GM10266 (cell line): ENCODE data around the gene TREM1.

Source experiments
- DNase-seq: peaks from one replicate; pipeline ENCODE4 v3.0.0; 2012; ENCODE audit errors: extremely low spot score
- TF ChIP-seq, protein P1 (sequence below): IDR thresholded peaks from 2 replicates; pipeline ENCODE4 v1.5.1; 2012; ENCODE audit warnings: mild to moderate bottlenecking, low read depth; ENCODE audit not compliant: control insufficient read depth, insufficient read depth; ENCODE audit errors: missing control alignments

TREM1 gene

DNA sequence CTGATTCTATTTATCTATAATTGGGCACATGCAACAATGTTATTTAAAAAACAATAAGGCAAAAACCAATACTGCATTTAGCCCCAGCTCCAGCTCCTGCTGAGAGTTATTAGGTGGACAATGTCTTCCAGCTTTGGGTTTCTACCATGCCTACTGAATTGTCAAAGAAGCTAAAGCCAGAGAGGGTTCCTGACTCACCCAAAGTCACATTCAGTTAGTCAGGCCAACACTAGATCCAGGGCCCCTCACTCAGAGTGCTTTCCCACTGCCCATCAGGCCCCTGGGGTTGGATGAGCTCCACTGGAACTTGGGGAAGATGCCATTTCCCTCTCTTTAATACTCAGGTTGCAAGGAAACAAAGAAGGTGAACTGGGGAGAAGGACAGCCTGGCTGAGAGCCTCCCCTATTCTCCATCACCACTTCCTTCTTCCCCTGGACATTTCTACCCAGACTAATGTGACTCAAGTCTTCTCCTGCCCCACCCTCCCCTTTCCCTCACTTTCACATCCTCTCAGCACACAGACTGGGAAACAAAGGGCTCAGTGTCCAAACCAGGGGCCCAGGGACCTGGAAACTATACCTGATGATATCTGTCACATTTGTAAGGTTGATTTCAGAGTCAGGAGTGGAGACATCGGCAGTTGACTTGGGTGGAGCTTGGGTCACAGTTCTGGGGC lies 6.0 kb downstream of the TREM1 start:
- DNase-seq = no peak
- TF ChIP-seq, protein P1, sequence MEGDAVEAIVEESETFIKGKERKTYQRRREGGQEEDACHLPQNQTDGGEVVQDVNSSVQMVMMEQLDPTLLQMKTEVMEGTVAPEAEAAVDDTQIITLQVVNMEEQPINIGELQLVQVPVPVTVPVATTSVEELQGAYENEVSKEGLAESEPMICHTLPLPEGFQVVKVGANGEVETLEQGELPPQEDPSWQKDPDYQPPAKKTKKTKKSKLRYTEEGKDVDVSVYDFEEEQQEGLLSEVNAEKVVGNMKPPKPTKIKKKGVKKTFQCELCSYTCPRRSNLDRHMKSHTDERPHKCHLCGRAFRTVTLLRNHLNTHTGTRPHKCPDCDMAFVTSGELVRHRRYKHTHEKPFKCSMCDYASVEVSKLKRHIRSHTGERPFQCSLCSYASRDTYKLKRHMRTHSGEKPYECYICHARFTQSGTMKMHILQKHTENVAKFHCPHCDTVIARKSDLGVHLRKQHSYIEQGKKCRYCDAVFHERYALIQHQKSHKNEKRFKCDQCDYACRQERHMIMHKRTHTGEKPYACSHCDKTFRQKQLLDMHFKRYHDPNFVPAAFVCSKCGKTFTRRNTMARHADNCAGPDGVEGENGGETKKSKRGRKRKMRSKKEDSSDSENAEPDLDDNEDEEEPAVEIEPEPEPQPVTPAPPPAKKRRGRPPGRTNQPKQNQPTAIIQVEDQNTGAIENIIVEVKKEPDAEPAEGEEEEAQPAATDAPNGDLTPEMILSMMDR = no peak

DNA sequence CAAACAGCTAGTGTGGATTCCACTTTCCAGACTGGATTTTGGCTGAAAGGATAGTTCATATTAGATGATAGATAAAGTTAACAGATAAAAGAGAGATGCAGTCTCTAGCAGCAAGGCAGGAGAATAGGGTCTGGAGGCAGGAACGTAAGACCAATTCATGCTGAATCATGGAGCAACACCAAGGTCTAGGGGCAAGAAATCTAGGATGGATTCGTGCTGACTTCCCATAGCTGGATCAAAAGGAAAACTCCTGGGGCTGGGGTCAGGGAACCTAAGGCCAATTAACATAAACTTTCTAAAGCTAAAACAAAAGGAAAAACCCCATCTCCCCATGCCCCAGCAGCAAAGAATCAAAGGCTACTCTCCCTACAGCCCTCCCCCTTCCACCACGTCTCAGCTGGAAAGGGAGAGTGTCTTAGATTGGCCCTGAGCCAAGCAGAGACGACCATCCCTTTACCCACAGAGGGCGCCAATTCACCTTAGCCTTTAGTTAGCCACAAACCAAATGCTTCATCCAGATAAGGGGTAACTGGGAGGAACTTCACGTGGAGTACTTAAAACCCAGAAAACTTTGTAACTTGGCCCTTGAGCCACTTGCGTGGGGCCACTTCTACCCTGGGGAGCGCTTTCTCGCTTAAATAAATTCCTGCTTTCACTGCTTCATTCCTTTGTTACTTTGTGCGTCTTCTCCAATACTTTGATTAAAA lies 7.6 kb downstream of the TREM1 start:
- TF ChIP-seq, protein P1 = peak; percentile 59
- peak; percentile 61 for DNase-seq

DNA sequence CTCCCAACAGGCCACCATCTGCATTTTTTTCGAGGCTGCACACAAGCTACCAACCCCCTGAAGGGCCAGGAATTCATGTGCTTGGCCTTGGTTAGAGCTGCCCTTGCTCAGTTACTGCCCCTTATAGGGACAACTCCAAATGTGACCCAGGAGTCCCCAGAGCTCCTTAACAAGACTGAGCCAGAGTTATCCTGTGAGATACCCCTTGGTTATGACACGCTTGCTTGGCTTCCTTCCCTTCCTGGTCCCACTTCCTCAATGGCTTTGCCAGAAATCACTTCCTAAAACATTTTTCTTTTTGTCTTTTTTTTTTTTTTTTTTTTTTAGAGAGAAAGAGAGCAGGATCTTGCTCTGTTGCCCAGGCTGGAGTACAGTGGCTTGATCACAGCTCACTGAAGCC lies 8.9 kb downstream of the TREM1 start:
- DNase-seq = no peak
- TF ChIP-seq, protein P1 = no peak

DNA sequence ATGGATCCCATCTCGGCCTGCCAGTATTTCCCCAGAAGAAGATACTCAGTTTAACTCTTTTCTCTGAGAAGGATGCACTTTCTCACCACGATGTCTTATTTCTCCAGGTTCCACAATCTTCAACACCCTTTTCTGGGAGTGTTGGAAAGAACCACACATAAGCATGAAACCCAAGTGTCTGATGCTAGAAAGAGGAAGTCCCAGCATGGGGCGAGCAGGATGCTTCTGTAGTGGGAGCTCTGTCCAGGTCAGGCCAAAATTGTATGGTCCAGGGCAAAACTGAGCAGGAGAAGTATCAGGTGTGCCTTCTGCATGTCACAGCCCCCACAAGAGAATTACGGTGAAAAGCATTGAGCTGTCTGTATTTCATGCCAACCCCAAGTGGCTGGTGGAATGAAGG lies 11.0 kb downstream of the TREM1 start:
- TF ChIP-seq, protein P1 = no peak
- peak; percentile 1 for DNase-seq

GRCh38 chr6:41274256-41274655 lies 12.2 kb downstream of the TREM1 start:
- peak; percentile 0 for DNase-seq
- TF ChIP-seq, protein P1 = no peak

DNA sequence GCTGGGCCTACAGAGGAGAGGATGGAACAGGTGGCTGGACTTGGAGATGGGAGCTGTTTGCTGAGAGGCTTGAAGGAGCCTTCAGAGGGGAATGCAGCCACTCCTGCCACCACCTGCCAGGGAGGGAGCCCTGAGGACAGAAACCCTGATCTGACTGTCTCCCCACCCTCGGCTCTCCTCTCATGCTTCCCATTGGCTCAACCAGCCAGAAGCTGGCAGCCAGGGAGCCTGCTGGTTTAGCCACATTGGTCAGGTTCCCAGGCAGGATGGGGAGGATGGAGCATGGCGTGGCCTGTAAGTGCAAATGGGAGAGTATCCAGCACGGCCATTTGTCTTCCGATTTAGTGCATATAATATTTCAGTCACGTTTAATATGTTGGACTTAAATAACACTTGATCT lies 12.8 kb downstream of the TREM1 start:
- no peak for DNase-seq
- TF ChIP-seq, protein P1 = no peak

DNA sequence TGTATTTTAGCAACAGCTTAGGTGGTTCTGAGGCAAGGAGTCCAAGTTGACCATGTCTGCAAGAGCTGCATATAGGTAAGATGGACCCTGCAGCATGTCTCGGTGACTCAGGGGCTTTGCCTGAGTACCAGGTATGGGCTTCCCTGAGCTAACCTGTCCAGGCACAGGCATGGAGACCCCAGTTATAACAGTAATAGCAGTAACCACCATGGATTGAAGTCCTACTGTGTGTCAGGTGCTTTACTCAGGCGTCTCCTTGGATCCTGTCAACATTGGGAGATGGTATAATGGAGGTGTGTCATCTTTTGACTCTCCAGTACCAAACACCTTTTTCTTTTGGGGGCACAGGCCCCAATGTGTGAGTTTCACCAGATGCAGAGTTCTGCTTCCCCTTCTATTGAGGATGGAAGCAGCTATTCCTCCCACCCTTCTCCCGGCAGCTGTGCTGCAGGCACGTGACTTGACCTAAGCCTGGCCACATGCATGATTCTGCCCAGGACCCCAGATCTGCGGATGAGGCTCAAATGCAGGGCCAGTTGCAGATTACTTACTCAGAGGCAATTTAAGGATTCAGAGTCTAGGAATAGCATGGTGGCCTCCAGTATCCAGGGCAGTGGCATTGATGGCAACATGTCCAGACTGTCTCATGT lies 13.8 kb downstream of the TREM1 start:
- DNase-seq = peak; percentile 0
- TF ChIP-seq, protein P1 = no peak
